Measurements from ENCODE around the gene MYD88.

DNA sequence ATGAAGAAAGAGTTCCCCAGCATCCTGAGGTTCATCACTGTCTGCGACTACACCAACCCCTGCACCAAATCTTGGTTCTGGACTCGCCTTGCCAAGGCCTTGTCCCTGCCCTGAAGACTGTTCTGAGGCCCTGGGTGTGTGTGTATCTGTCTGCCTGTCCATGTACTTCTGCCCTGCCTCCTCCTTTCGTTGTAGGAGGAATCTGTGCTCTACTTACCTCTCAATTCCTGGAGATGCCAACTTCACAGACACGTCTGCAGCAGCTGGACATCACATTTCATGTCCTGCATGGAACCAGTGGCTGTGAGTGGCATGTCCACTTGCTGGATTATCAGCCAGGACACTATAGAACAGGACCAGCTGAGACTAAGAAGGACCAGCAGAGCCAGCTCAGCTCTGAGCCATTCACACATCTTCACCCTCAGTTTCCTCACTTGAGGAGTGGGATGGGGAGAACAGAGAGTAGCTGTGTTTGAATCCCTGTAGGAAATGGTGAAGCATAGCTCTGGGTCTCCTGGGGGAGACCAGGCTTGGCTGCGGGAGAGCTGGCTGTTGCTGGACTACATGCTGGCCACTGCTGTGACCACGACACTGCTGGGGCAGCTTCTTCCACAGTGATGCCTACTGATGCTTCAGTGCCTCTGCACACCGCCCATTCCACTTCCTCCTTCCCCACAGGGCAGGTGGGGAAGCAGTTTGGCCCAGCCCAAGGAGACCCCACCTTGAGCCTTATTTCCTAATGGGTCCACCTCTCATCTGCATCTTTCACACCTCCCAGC lies 2.9 kb downstream of the MYD88 start:
- TF ChIP-seq, protein P1, sequence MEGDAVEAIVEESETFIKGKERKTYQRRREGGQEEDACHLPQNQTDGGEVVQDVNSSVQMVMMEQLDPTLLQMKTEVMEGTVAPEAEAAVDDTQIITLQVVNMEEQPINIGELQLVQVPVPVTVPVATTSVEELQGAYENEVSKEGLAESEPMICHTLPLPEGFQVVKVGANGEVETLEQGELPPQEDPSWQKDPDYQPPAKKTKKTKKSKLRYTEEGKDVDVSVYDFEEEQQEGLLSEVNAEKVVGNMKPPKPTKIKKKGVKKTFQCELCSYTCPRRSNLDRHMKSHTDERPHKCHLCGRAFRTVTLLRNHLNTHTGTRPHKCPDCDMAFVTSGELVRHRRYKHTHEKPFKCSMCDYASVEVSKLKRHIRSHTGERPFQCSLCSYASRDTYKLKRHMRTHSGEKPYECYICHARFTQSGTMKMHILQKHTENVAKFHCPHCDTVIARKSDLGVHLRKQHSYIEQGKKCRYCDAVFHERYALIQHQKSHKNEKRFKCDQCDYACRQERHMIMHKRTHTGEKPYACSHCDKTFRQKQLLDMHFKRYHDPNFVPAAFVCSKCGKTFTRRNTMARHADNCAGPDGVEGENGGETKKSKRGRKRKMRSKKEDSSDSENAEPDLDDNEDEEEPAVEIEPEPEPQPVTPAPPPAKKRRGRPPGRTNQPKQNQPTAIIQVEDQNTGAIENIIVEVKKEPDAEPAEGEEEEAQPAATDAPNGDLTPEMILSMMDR (IDR thresholded peaks at IDR 0.05; ENCODE audit: poor library complexity), result no peak
- TF ChIP-seq EZH2 (IDR thresholded peaks at IDR 0.05; ENCODE audit: borderline replicate concordance) (no peak), EZH2phosphoT487 (IDR thresholded peaks at IDR 0.05; ENCODE audit: low read depth, severe bottlenecking, unreplicated experiment) (no peak)
